HepG2 (cell line): ENCODE measurements around the gene PRR30. TPM values are rescaled to one million over a fixed set of nuclear protein-coding genes. Genes with fewer than 3 reads are reported as not detected.
A peak's percentile ranks its signal among the peaks of the same experiment; 100 is the strongest.

Experiments used
- ARID4A ChIP-seq: sonication (generic); formaldehyde crosslinking; IDR thresholded peaks from 2 replicates; pipeline ENCODE4 v1.5.0; 2020; ENCODE audit warnings: mild to moderate bottlenecking, missing genetic modification reagents, borderline replicate concordance
- ERF ChIP-seq: IDR thresholded peaks from 2 replicates; pipeline ENCODE4 v1.6.1; 2018; ENCODE audit warnings: missing biosample characterization, missing genetic modification reagents
- LCORL ChIP-seq, 2 experiments: fragments of 450-650 bp in 1 of 2; sonication (generic) in 1 of 2; formaldehyde crosslinking in 1 of 2; IDR thresholded peaks; 2 replicates each; pipeline versions ENCODE4 v1.5.0 to v1.6.1; 2017 to 2020; ENCODE audit warnings: antibody characterized with exemption in 1 of 2, missing genetic modification reagents in 1 of 2
- SMAD3 ChIP-seq: sonication (generic); formaldehyde crosslinking; IDR thresholded peaks from 2 replicates; pipeline ENCODE4 v1.4.0; 2020; ENCODE audit warnings: missing genetic modification reagents
- TEAD2 ChIP-seq: sonication (generic); formaldehyde crosslinking; IDR thresholded peaks from 2 replicates; pipeline ENCODE4 v1.9.0; 2021; ENCODE audit warnings: missing genetic modification reagents
- ZC3H13 ChIP-seq: sonication (generic); formaldehyde crosslinking; IDR thresholded peaks from 2 replicates; pipeline ENCODE4 v1.8.1; 2023; ENCODE audit warnings: mild to moderate bottlenecking, missing genetic modification reagents, moderate library complexity
- ZHX2 ChIP-seq, 2 experiments: sonication (generic) in 1 of 2; formaldehyde crosslinking in 1 of 2; IDR thresholded peaks; 2 replicates each; pipeline versions ENCODE4 v1.6.1 to v1.9.0; 2014 to 2022; ENCODE audit warnings: antibody characterized with exemption in 1 of 2, borderline replicate concordance in 1 of 2, inconsistent platforms in 1 of 2, low read depth in 1 of 2, missing genetic modification reagents in 1 of 2
- ZNF343 ChIP-seq: sonication (generic); formaldehyde crosslinking; IDR thresholded peaks from 2 replicates; pipeline ENCODE4 v1.4.0; 2020; ENCODE audit warnings: mild to moderate bottlenecking, missing genetic modification reagents
- ZNF451 ChIP-seq: sonication (generic); formaldehyde crosslinking; IDR thresholded peaks from 2 replicates; pipeline ENCODE4 v1.5.0; 2020; ENCODE audit warnings: mild to moderate bottlenecking, missing genetic modification reagents
- ZNF780A ChIP-seq: sonication (generic); formaldehyde crosslinking; IDR thresholded peaks from 2 replicates; pipeline ENCODE4 v1.8.0; 2022; ENCODE audit warnings: mild to moderate bottlenecking, missing genetic modification reagents, moderate library complexity
- polyA plus RNA-seq, 8 experiments: library from polyadenylated mRNA; depleted of rRNA in 3 of 8; stranded (reverse) in 7 of 8; unstranded in 1 of 8; fragments of >200 nt; fragmentation: Illumina TruSeq in 4 of 8; extraction: Trizol in 4 of 8; gene quantifications; 2 replicates each; pipeline versions ENCODE4 v1.2.1 to v1.2.3, GENCODE V29; 2011 to 2016; ENCODE audit warnings: low read depth in 4 of 8, missing spikeins in 1 of 8, mixed read lengths in 1 of 8; ENCODE audit not compliant: insufficient read depth in 1 of 8
- total RNA-seq, 5 experiments: library from RNA; depleted of rRNA; stranded (reverse); fragments of >200 nt; fragmentation: Illumina TruSeq; extraction: Trizol; gene quantifications; 2 replicates each; pipeline ENCODE4 v1.2.3, GENCODE V29; 2016; ENCODE audit warnings: low read depth in 1 of 5
- TF ChIP-seq, protein P1 (sequence below): sonication (generic); formaldehyde crosslinking; IDR thresholded peaks from 2 replicates; pipeline ENCODE4 v1.4.0; 2020; ENCODE audit warnings: missing genetic modification reagents, borderline replicate concordance
- TF ChIP-seq, protein P2 (sequence below): sonication (generic); formaldehyde crosslinking; IDR thresholded peaks from 2 replicates; pipeline ENCODE4 v1.4.0; 2020; ENCODE audit warnings: missing genetic modification reagents, mild to moderate bottlenecking, borderline replicate concordance

The PRR30 gene
- total and polyA plus RNA-seq, 2 of the 13 experiments (the other 11 are each of a cell fraction or from before 2014, with no cell fraction given) = not detected

DNA sequence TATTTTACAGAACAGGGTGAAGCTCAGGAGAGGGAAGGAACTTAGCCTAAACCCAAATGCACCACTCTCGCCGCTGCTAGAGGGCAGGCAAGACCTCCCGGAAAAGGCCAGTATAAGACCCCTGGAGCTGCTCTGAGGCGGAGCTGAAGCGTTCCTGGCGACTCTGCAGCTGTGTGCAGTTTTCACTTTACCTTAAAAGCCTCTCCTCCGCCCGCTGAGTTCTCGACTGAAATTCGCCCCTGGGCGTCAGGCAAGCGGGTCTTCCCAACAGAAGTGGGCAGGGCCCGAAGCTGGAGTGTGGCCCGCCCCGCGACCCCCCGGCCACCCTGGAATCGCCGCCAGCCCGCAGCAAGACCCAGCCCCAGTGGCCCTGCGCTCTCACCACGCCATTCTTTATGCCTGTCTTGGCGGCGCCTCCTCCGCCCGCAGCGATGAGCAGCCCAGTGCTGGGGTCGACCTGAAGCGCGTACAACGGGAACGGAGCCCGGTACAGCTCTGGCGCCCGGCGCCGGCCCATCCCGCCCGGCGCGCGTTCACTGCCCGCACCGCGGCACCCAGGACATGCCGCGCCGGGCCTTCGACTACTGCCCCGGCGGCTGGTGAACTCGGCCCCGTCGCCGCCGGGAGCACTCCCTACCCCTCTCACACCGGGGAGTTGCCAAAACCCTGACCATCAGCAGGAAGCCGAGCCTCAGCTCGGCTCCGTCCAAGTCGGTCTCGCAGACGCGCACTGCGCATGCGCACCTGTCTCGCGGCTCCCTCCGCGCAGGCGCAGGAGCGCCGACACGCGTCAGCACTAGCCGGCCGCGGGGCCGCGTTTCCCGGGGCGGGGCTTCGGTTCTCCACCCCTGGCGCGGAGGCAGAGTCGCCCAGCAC, 5.1 kb downstream of the PRR30 start, which contains the start of gene PREB (continued):
- TF ChIP-seq, protein P1, sequence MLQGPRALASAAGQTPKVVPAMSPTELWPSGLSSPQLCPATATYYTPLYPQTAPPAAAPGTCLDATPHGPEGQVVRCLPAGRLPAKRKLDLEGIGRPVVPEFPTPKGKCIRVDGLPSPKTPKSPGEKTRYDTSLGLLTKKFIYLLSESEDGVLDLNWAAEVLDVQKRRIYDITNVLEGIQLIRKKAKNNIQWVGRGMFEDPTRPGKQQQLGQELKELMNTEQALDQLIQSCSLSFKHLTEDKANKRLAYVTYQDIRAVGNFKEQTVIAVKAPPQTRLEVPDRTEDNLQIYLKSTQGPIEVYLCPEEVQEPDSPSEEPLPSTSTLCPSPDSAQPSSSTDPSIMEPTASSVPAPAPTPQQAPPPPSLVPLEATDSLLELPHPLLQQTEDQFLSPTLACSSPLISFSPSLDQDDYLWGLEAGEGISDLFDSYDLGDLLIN (CRISPR knock-in tag) = peak; percentile 22; the same call in 1 of the 2 replicates
- peak; percentile 86 for TF ChIP-seq ARID4A (CRISPR knock-in tag)
- peak; percentile 54; the same call in 1 of the 2 replicates for TF ChIP-seq ZNF343 (CRISPR knock-in tag)
- TF ChIP-seq LCORL (IDR thresholded peaks at IDR 0.05) = no peak
- peak; percentile 42; the same call in 1 of the 2 replicates for TF ChIP-seq LCORL (CRISPR knock-in tag; IDR thresholded peaks at IDR 0.05)
- peak; percentile 91 for TF ChIP-seq ZHX2 (IDR thresholded peaks at IDR 0.05; ENCODE audit: low read depth)
- TF ChIP-seq ZHX2 (CRISPR knock-in tag; IDR thresholded peaks at IDR 0.05; ENCODE audit: borderline replicate concordance) = no peak
- no peak for TF ChIP-seq ZNF780A (CRISPR knock-in tag)
- no peak for TF ChIP-seq ZNF451 (CRISPR knock-in tag)
- TF ChIP-seq, protein P2, sequence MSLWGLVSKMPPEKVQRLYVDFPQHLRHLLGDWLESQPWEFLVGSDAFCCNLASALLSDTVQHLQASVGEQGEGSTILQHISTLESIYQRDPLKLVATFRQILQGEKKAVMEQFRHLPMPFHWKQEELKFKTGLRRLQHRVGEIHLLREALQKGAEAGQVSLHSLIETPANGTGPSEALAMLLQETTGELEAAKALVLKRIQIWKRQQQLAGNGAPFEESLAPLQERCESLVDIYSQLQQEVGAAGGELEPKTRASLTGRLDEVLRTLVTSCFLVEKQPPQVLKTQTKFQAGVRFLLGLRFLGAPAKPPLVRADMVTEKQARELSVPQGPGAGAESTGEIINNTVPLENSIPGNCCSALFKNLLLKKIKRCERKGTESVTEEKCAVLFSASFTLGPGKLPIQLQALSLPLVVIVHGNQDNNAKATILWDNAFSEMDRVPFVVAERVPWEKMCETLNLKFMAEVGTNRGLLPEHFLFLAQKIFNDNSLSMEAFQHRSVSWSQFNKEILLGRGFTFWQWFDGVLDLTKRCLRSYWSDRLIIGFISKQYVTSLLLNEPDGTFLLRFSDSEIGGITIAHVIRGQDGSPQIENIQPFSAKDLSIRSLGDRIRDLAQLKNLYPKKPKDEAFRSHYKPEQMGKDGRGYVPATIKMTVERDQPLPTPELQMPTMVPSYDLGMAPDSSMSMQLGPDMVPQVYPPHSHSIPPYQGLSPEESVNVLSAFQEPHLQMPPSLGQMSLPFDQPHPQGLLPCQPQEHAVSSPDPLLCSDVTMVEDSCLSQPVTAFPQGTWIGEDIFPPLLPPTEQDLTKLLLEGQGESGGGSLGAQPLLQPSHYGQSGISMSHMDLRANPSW (CRISPR knock-in tag) = no peak
- 0 out of 2 replicates have a peak, but pooled peaks have one; percentile 25 for TF ChIP-seq ZC3H13 (CRISPR knock-in tag)
- TF ChIP-seq SMAD3 = no peak
- TF ChIP-seq ERF (CRISPR knock-in tag) = peak; percentile 42; the same call in 1 of the 2 replicates
- TF ChIP-seq TEAD2 (CRISPR knock-in tag) = no peak
